ENCODE measurements around the gene GPR161. TPM values are rescaled to one million over a fixed set of nuclear protein-coding genes. Genes with fewer than 3 reads are reported as not detected.

Gene GPR161
- total and polyA plus RNA-seq, 8 donors: 9.3 to 37.7 (median 26.6) TPM

DNA sequence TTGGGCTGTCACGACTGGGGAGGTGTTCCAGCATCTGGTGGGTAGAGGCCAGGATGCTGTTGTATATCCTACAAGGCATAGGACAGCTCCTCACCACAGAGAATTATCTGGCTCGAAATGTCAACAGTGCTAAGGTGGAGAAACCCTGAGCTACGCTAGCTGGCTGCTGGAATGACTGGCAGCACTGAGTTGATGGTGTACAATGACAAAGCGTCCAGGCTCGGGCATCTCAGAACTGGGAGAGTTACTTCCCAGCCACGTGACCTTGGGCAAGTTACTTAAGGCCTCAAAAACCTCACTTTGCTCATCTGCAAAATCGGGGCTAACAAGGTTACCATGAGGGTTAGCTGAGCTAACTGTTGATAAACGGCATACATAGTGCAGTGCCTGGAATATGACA lies 35.4 kb downstream of the GPR161 start:
- ATAC-seq (no peak), DNase-seq (no peak)
- no peak for TF ChIP-seq CTCF (IDR thresholded peaks at IDR 0.05)
- Histone ChIP-seq H3K9me3 (no peaks in the 10 kb centered on the region), H3K4me3 (no peak overlapping the region), H3K27ac (no peak overlapping the region), H3K27me3 (no peaks in the 10 kb centered on the region), H3K36me3 (peaks cover 0 to 6% of the 10 kb centered on the region in 2 donors), H3K4me1 (no peaks in the 10 kb centered on the region)
- intact Hi-C loops (cut with DNase I): no loop called here

GRCh38 chr1:168100315-168101002 lies 36.3 kb downstream of the GPR161 start:
- intact Hi-C loops (cut with DNase I): no loop called here
- H3K27ac ChIP-seq: no peak overlapping the region
- ATAC-seq (no peak), DNase-seq (no peak)
- no peaks in the 10 kb centered on the region for H3K9me3 ChIP-seq
- no peaks in the 10 kb centered on the region for H3K4me1 ChIP-seq
- H3K27me3 ChIP-seq: no peaks in the 10 kb centered on the region
- TF ChIP-seq CTCF (IDR thresholded peaks at IDR 0.05): no peak
- H3K36me3 ChIP-seq: peaks cover 0 to 6% of the 10 kb centered on the region in 2 donors
- no peak overlapping the region for H3K4me3 ChIP-seq

- intact Hi-C loops (cut with DNase I): no loop called here
- H3K27me3 ChIP-seq: no peaks in the 10 kb centered on the region
- H3K9me3 ChIP-seq: no peaks in the 10 kb centered on the region
- H3K36me3 ChIP-seq: peaks cover 0 to 3% of the 10 kb centered on the region in 2 donors
- H3K4me1 ChIP-seq: no peaks in the 10 kb centered on the region
- DNase-seq (peak in 1 of 4 donors; percentile 33), ATAC-seq (no peak)
- TF ChIP-seq CTCF (IDR thresholded peaks at IDR 0.05): no peak
- H3K4me3 ChIP-seq: no peak overlapping the region
- no peak overlapping the region for H3K27ac ChIP-seq
These were observed 37.4 kb downstream of the GPR161 start for GRCh38 chr1:168099337-168099801.

GRCh38 chr1:168098534-168099320 lies 38.0 kb downstream of the GPR161 start:
- TF ChIP-seq CTCF (IDR thresholded peaks at IDR 0.05): no peak
- no peaks in the 10 kb centered on the region for H3K36me3 ChIP-seq
- H3K4me1 ChIP-seq: no peaks in the 10 kb centered on the region
- no peak overlapping the region for H3K4me3 ChIP-seq
- intact Hi-C loops (cut with DNase I): no loop called here
- ATAC-seq (no peak), DNase-seq (no peak)
- H3K27ac ChIP-seq: no peak overlapping the region
- no peaks in the 10 kb centered on the region for H3K27me3 ChIP-seq
- no peaks in the 10 kb centered on the region for H3K9me3 ChIP-seq

- Histone ChIP-seq H3K4me3 (no peak overlapping the region), H3K27me3 (no peaks in the 10 kb centered on the region), H3K4me1 (no peaks in the 10 kb centered on the region), H3K27ac (no peak overlapping the region), H3K9me3 (no peaks in the 10 kb centered on the region), H3K36me3 (no peaks in the 10 kb centered on the region)
- no peak for DNase-seq
- no peak for TF ChIP-seq CTCF (IDR thresholded peaks at IDR 0.05)
- no peak for ATAC-seq
- intact Hi-C loops (cut with DNase I): no loop called here
These were observed 38.7 kb downstream of the GPR161 start for GRCh38 chr1:168097921-168098528.

Data from left lung (tissue), 10 donors.